Immature natural killer cell (primary cell): ENCODE results near the gene MYCBP2. TPM values are rescaled to one million over a fixed set of nuclear protein-coding genes. Genes with fewer than 3 reads are reported as not detected.
A peak's percentile ranks its signal among the peaks of the same experiment; 100 is the strongest.

Experiments used
- DNase-seq, 3 donors: peaks; one replicate each; pipeline ENCODE4 v3.0.0; 2022; ENCODE audit warnings: mixed read lengths in 1 of 3
- H3K27ac Mint-ChIP-seq, 6 donors: one replicate each; pipeline ENCODE4 v1.8.0; 2020; ENCODE audit warnings: mixed read lengths in 6 of 6, mild to moderate bottlenecking in 5 of 6, inconsistent platforms in 4 of 6, moderate library complexity in 3 of 6
- H3K27me3 Mint-ChIP-seq, 3 donors: one replicate each; pipeline ENCODE4 v1.8.0; 2020 to 2021; ENCODE audit warnings: low read depth in 3 of 3, mild to moderate bottlenecking in 3 of 3, mixed read lengths in 3 of 3, moderate library complexity in 3 of 3, inconsistent platforms in 1 of 3
- H3K36me3 Mint-ChIP-seq, 3 donors: one replicate each; pipeline ENCODE4 v1.8.0; 2020; ENCODE audit warnings: mixed read lengths in 3 of 3, inconsistent platforms in 2 of 3, mild to moderate bottlenecking in 2 of 3
- H3K4me1 Mint-ChIP-seq, 2 donors: one replicate each; pipeline ENCODE4 v1.8.0; 2020; ENCODE audit warnings: inconsistent platforms in 2 of 2, mild to moderate bottlenecking in 2 of 2, mixed read lengths in 2 of 2, moderate library complexity in 1 of 2
- H3K4me3 Mint-ChIP-seq, 5 donors: one replicate each; pipeline ENCODE4 v1.8.0; 2020; ENCODE audit warnings: mild to moderate bottlenecking in 5 of 5, mixed read lengths in 5 of 5, inconsistent platforms in 3 of 5, moderate library complexity in 3 of 5
- H3K9me3 Mint-ChIP-seq, 6 donors: one replicate each; pipeline ENCODE4 v1.8.0; 2020; ENCODE audit warnings: mild to moderate bottlenecking in 6 of 6, mixed read lengths in 6 of 6, inconsistent platforms in 4 of 6, moderate library complexity in 3 of 6
- polyA plus RNA-seq, 3 donors: library from polyadenylated mRNA; unstranded; fragments of 300-500 nt; fragmentation: Illumina TruSeq; gene quantifications; one replicate each; pipeline ENCODE4 v1.2.3, GENCODE V29; 2021

Gene MYCBP2
- polyA plus RNA-seq, 3 donors from 2014 or later = 7.6 to 44.0 (median 18.6) TPM

GRCh38 chr13:77065461-77066147 is 261.3 kb downstream of the MYCBP2 start:
- Mint-ChIP-seq H3K9me3 (no peaks in the 10 kb centered on the region), H3K27ac (no peak overlapping the region), H3K4me1 (no peaks in the 10 kb centered on the region), H3K36me3 (peaks cover 34 to 61% (median 35%) of the 10 kb centered on the region in 3 donors), H3K27me3 (no peaks in the 10 kb centered on the region), H3K4me3 (no peak overlapping the region)
- no peak for DNase-seq

DNA sequence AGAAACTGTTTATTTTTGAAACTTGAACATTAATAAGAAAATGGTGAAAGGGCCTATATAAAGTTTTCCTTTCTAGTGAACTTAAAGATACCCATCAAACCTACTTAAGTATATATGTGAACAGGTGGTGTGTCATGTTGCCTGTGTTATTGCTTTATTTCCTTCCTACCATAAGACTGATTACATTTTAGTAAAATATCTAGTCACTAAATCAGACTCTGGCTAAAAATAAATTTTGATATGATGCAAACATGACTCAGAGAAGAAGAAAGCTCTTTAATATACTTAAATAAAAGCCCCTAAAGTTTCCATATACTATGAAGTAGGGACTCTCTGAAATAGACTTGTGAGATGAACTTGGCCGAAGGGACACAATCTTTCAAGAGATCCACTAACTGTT is 264.8 kb downstream of the MYCBP2 start:
- no peak overlapping the region for H3K27ac Mint-ChIP-seq
- peaks cover 34 to 49% (median 36%) of the 10 kb centered on the region in 3 donors for H3K36me3 Mint-ChIP-seq
- H3K4me1 Mint-ChIP-seq = no peaks in the 10 kb centered on the region
- no peaks in the 10 kb centered on the region for H3K9me3 Mint-ChIP-seq
- no peaks in the 10 kb centered on the region for H3K27me3 Mint-ChIP-seq
- H3K4me3 Mint-ChIP-seq = no peak overlapping the region
- DNase-seq = no peak

DNA sequence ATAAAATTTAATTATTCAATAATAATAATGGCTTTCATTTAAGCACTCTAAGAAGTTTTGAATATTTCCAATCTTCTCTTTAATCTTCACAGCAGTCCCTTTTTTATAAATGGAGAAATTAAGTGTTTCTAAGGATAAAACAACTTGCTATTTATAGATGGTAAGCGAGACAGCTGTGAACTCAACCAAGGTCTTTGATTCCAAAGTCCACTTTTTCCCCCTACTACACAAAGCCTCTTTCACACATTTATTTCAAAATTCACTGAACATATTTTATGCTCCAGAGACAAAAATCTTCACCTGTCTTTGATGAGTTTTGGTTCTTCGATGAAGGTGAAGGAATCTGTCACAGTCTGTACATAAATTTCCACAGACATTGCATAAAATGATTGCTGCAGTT is 265.5 kb downstream of the MYCBP2 start:
- Mint-ChIP-seq H3K36me3 (peaks cover 42 to 54% (median 42%) of the 10 kb centered on the region in 3 donors), H3K27me3 (no peaks in the 10 kb centered on the region)

DNA sequence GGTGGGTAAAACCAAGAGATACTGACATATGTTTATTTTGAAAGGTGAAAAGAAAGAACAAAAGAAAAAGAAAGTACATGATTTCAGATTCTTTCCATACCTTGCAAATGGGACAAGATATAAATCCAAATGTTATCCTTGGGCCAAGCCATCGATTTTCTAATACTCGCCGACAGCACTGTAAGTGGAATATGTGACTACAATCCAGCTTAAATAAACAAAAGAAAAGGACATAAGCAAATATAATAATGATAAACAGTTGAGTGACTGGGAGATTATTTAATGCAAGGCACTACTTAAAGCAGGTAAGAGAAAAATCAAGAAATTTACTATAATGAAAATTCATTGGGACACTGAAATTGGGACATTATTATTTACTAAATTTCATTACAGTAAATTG is 270.0 kb downstream of the MYCBP2 start:
- H3K4me3 Mint-ChIP-seq = no peak overlapping the region

More for the DNA sequence above, 265.5 kb downstream of the MYCBP2 start:
- Mint-ChIP-seq H3K27ac (no peak overlapping the region), H3K4me1 (no peaks in the 10 kb centered on the region), H3K4me3 (no peak overlapping the region), H3K9me3 (no peaks in the 10 kb centered on the region)
- DNase-seq = no peak

GRCh38 chr13:77056382-77056781 is 270.5 kb downstream of the MYCBP2 start:
- H3K27me3 Mint-ChIP-seq = peaks cover 0 to 2% (median 0%) of the 10 kb centered on the region in 3 donors
- no peak overlapping the region for H3K4me3 Mint-ChIP-seq
- no peak overlapping the region for H3K27ac Mint-ChIP-seq
- H3K4me1 Mint-ChIP-seq = no peaks in the 10 kb centered on the region
- peaks cover 26 to 49% (median 34%) of the 10 kb centered on the region in 3 donors for H3K36me3 Mint-ChIP-seq
- no peaks in the 10 kb centered on the region for H3K9me3 Mint-ChIP-seq
- no peak for DNase-seq

More for the DNA sequence above, 270.0 kb downstream of the MYCBP2 start:
- peaks cover 31 to 47% (median 39%) of the 10 kb centered on the region in 3 donors for H3K36me3 Mint-ChIP-seq
- H3K27me3 Mint-ChIP-seq = peaks cover 0 to 2% (median 0%) of the 10 kb centered on the region in 3 donors
- DNase-seq = no peak
- no peaks in the 10 kb centered on the region for H3K9me3 Mint-ChIP-seq
- H3K27ac Mint-ChIP-seq = no peak overlapping the region
- H3K4me1 Mint-ChIP-seq = no peaks in the 10 kb centered on the region

- no peak for DNase-seq
- Mint-ChIP-seq H3K4me3 (no peak overlapping the region), H3K4me1 (no peaks in the 10 kb centered on the region), H3K36me3 (peaks cover 33 to 55% (median 41%) of the 10 kb centered on the region in 3 donors), H3K27ac (peak overlapping the region in 1 of 6 donors; percentile 13), H3K27me3 (peaks cover 0 to 2% (median 0%) of the 10 kb centered on the region in 3 donors), H3K9me3 (no peaks in the 10 kb centered on the region)
Measured at GRCh38 chr13:77055158-77055557, 271.7 kb downstream of the MYCBP2 start.

GRCh38 chr13:77053192-77053591 is 273.7 kb downstream of the MYCBP2 start:
- Mint-ChIP-seq H3K27me3 (peaks cover 0 to 2% (median 0%) of the 10 kb centered on the region in 3 donors), H3K36me3 (peaks cover 44 to 66% (median 45%) of the 10 kb centered on the region in 3 donors), H3K27ac (no peak overlapping the region), H3K4me3 (no peak overlapping the region), H3K9me3 (no peaks in the 10 kb centered on the region), H3K4me1 (no peaks in the 10 kb centered on the region)
- DNase-seq = no peak

- H3K4me1 Mint-ChIP-seq = no peaks in the 10 kb centered on the region
- peaks cover 18 to 45% (median 25%) of the 10 kb centered on the region in 3 donors for H3K36me3 Mint-ChIP-seq
- H3K27me3 Mint-ChIP-seq = peaks cover 0 to under 1% (median 0%) of the 10 kb centered on the region in 3 donors
- H3K9me3 Mint-ChIP-seq = no peaks in the 10 kb centered on the region
- H3K27ac Mint-ChIP-seq = peak overlapping the region in 2 of 6 donors; percentile 30 to 41
- no peak for DNase-seq
- no peak overlapping the region for H3K4me3 Mint-ChIP-seq
Measured at GRCh38 chr13:77048681-77049080, 278.2 kb downstream of the MYCBP2 start.

- Mint-ChIP-seq H3K4me3 (no peak overlapping the region), H3K9me3 (no peaks in the 10 kb centered on the region), H3K4me1 (no peaks in the 10 kb centered on the region), H3K36me3 (peaks cover 16 to 48% (median 25%) of the 10 kb centered on the region in 3 donors), H3K27me3 (no peaks in the 10 kb centered on the region), H3K27ac (peak overlapping the region in 1 of 6 donors; percentile 53)
- no peak for DNase-seq
Measured at GRCh38 chr13:77047649-77048343, 279.1 kb downstream of the MYCBP2 start.

- no peaks in the 10 kb centered on the region for H3K4me1 Mint-ChIP-seq
- no peak for DNase-seq
- H3K36me3 Mint-ChIP-seq = peaks cover 0 to 23% (median 5%) of the 10 kb centered on the region in 3 donors
- H3K4me3 Mint-ChIP-seq = no peak overlapping the region
- H3K9me3 Mint-ChIP-seq = no peaks in the 10 kb centered on the region
- peak overlapping the region in 3 of 6 donors; percentile 6 to 48 (median 47) for H3K27ac Mint-ChIP-seq
- no peaks in the 10 kb centered on the region for H3K27me3 Mint-ChIP-seq
Measured at GRCh38 chr13:77042566-77043177, 284.2 kb downstream of the MYCBP2 start.

DNA sequence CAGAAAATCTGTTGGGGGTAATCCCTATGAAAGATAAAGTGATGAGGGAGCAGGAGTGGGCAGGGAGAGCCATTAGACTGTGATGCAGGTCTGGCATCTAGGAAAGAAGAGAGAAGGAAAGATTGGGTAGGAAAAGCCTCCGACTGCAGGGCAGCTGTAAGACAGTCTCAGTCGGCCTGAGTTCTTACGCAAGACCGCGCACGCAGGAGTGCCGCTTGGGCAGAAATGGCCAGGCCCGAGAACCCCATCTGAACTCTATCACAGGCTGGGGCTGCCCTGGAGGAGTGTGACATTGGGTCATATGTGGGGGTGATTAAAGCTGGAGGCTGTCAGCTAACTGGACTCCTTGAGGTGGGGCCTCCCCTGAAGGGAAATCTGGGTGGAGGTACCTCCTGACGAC is 286.1 kb downstream of the MYCBP2 start:
- Mint-ChIP-seq H3K27me3 (peaks cover 0 to 2% (median 0%) of the 10 kb centered on the region in 3 donors), H3K9me3 (no peaks in the 10 kb centered on the region), H3K4me3 (no peak overlapping the region), H3K36me3 (peaks cover 0 to 12% (median 11%) of the 10 kb centered on the region in 3 donors), H3K4me1 (no peaks in the 10 kb centered on the region), H3K27ac (no peak overlapping the region)
- DNase-seq = no peak

GRCh38 chr13:77040076-77040475 is 286.8 kb downstream of the MYCBP2 start:
- H3K36me3 Mint-ChIP-seq = peaks cover 0 to 12% (median 11%) of the 10 kb centered on the region in 3 donors
- H3K27me3 Mint-ChIP-seq = peaks cover 0 to 2% (median 0%) of the 10 kb centered on the region in 3 donors
- no peak for DNase-seq
- H3K9me3 Mint-ChIP-seq = no peaks in the 10 kb centered on the region
- no peaks in the 10 kb centered on the region for H3K4me1 Mint-ChIP-seq
- H3K27ac Mint-ChIP-seq = no peak overlapping the region
- H3K4me3 Mint-ChIP-seq = no peak overlapping the region

GRCh38 chr13:77038907-77039480 is 287.9 kb downstream of the MYCBP2 start:
- Mint-ChIP-seq H3K4me3 (no peak overlapping the region), H3K27me3 (peaks cover 0 to 2% (median 0%) of the 10 kb centered on the region in 3 donors), H3K9me3 (no peaks in the 10 kb centered on the region), H3K4me1 (no peaks in the 10 kb centered on the region), H3K27ac (no peak overlapping the region), H3K36me3 (peaks cover 0 to 11% (median 8%) of the 10 kb centered on the region in 3 donors)
- no peak for DNase-seq
